ENCODE results near the gene GABRG3. TPM values are rescaled to one million over a fixed set of nuclear protein-coding genes. Genes with fewer than 3 reads are reported as not detected.
"Not testable (repeated sequence)": the region's sequence is repeated elsewhere in the genome, so short reads cannot be mapped to it uniquely, and the experiment has no call there.

The GABRG3 gene
- total RNA-seq, 1 experiment from 2014 or later = not detected

- H3K4me3 ChIP-seq (replicated peaks in 1 of 2; ENCODE audit: low read depth in 1 of 2, low read length in 2 of 2); H3K9me2 ChIP-seq (ENCODE audit: insufficient read depth); H3K36me3 ChIP-seq (ENCODE audit: control insufficient read depth in 1 of 2, insufficient read depth in 2 of 2, low read length in 2 of 2); H2AFZ ChIP-seq (ENCODE audit: low read depth, low read length, poor library complexity, severe bottlenecking); intact Hi-C loops (cut with micrococcal nuclease); ATAC-seq; CTCF ChIA-PET; H3K79me2 ChIP-seq (ENCODE audit: insufficient read depth, low read length); H3K4me1 ChIP-seq (ENCODE audit: control insufficient read depth in 1 of 2, insufficient read depth in 2 of 2, low read length in 2 of 2); H3K9ac ChIP-seq (ENCODE audit: low read length); H3K4me2 ChIP-seq (ENCODE audit: low read length); RAD21 ChIA-PET (ENCODE audit: low non-redundant PET in 1 of 2, low total read pairs in 2 of 2, uncharacterized antibody in 2 of 2, unreplicated experiment in 2 of 2); H4K20me1 ChIP-seq (ENCODE audit: insufficient read depth); BruUV-seq (replicated peaks); POLR2A ChIA-PET; H3K27me3 ChIP-seq (ENCODE audit: insufficient read depth, low read length); H3K27ac ChIP-seq (ENCODE audit: low read depth, low read length); DNase-seq (ENCODE audit: low read depth, low spot score): not testable (repeated sequence)
- H3K9me3 ChIP-seq (ENCODE audit: control insufficient read depth in 1 of 2, insufficient read depth in 1 of 2, low read depth in 1 of 2, low read length in 2 of 2) = peaks cover 4 to 17% of the 10 kb centered on the region in 2 experiments; a peak in 2 of 4 replicates
Observed at GRCh38 chr15:27003003-27003402, 32.0 kb downstream of the GABRG3 start.

DNA sequence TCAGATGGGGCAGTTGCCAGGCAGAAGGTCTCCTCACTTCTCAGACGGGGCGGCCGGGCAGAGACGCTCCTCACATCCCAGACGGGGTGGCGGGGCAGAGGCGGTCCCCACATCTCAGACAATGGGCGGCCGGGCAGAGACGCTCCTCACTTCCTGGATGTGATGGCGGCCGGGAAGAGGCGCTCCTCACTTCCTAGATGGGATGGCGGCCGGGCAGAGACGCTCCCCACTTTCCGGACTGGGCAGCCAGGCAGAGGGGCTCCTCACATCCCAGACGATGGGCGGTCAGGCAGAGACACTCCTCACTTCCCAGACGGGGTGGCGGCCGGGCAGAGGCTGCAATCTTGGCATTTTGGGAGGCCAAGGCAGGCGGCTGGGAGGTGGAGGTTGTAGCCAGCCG, 33.2 kb downstream of the GABRG3 start:
- CTCF ChIA-PET; H3K9ac ChIP-seq (ENCODE audit: low read length); H3K36me3 ChIP-seq (ENCODE audit: control insufficient read depth in 1 of 2, insufficient read depth in 2 of 2, low read length in 2 of 2); H3K27ac ChIP-seq (ENCODE audit: low read depth, low read length); H2AFZ ChIP-seq (ENCODE audit: low read depth, low read length, poor library complexity, severe bottlenecking); intact Hi-C loops (cut with micrococcal nuclease); ATAC-seq; DNase-seq (ENCODE audit: low read depth, low spot score); H3K79me2 ChIP-seq (ENCODE audit: insufficient read depth, low read length); POLR2A ChIA-PET; H3K4me3 ChIP-seq (replicated peaks in 1 of 2; ENCODE audit: low read depth in 1 of 2, low read length in 2 of 2); H3K9me2 ChIP-seq (ENCODE audit: insufficient read depth); H4K20me1 ChIP-seq (ENCODE audit: insufficient read depth); BruUV-seq (replicated peaks); H3K4me2 ChIP-seq (ENCODE audit: low read length); H3K4me1 ChIP-seq (ENCODE audit: control insufficient read depth in 1 of 2, insufficient read depth in 2 of 2, low read length in 2 of 2); H3K27me3 ChIP-seq (ENCODE audit: insufficient read depth, low read length); RAD21 ChIA-PET (ENCODE audit: low non-redundant PET in 1 of 2, low total read pairs in 2 of 2, uncharacterized antibody in 2 of 2, unreplicated experiment in 2 of 2): not testable (repeated sequence)
- peaks cover 0 to 18% of the 10 kb centered on the region in 2 experiments; a peak in 2 of 4 replicates for H3K9me3 ChIP-seq (ENCODE audit: control insufficient read depth in 1 of 2, insufficient read depth in 1 of 2, low read depth in 1 of 2, low read length in 2 of 2)

DNA sequence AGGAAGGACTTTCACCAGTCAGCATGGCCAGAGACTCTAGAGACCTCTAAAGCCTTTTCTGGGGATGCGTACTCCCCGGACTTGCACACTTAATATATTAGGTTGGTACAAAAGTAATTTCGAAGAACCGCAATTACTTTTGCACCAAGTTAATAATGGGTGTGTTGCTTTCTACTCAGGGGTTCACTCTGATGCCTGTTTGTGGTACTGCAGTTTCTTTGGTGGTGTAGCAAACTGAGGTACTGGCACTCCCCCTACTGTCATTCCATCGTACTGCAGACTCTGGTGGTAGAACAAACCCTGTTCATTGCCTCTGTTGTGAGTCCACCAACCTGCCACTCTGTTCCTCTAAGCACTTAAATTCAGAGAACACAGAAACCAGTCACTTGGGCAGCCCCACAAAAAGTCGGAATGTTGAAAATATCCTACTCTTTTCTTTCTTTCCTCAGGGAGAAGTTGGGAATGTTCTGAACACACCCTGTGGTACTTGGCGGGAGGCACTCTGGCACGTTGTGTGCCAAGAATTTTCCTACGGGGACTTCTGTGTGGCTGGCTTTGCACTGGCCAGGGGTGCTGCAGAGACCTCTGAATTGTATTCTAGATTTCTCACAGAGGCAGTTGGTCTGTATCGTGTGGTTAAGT, 46.3 kb downstream of the GABRG3 start:
- Histone ChIP-seq H3K36me3 (ENCODE audit: control insufficient read depth in 1 of 2, insufficient read depth in 2 of 2, low read length in 2 of 2) (no peaks in the 10 kb centered on the region), H3K4me2 (ENCODE audit: low read length) (no peak overlapping the region), H3K4me1 (ENCODE audit: control insufficient read depth in 1 of 2, insufficient read depth in 2 of 2, low read length in 2 of 2) (no peaks in the 10 kb centered on the region), H3K27me3 (ENCODE audit: insufficient read depth, low read length) (no peaks in the 10 kb centered on the region), H3K9me2 (ENCODE audit: insufficient read depth) (no peaks in the 10 kb centered on the region), H4K20me1 (ENCODE audit: insufficient read depth) (no peaks in the 10 kb centered on the region), H3K9ac (ENCODE audit: low read length) (no peak overlapping the region), H3K4me3 (replicated peaks in 1 of 2; ENCODE audit: low read depth in 1 of 2, low read length in 2 of 2) (no peak overlapping the region), H3K79me2 (ENCODE audit: insufficient read depth, low read length) (no peaks in the 10 kb centered on the region), H2AFZ (ENCODE audit: low read depth, low read length, poor library complexity, severe bottlenecking) (no peak overlapping the region), H3K27ac (ENCODE audit: low read depth, low read length) (no peak overlapping the region), H3K9me3 (ENCODE audit: control insufficient read depth in 1 of 2, insufficient read depth in 1 of 2, low read depth in 1 of 2, low read length in 2 of 2) (peaks cover 4 to 23% of the 10 kb centered on the region in 2 experiments; a peak in 2 of 4 replicates)
- ChIA-PET POLR2A (no interaction called here), RAD21 (ENCODE audit: low non-redundant PET in 1 of 2, low total read pairs in 2 of 2, uncharacterized antibody in 2 of 2, unreplicated experiment in 2 of 2) (no interaction called here), CTCF (no interaction called here)
- no peak for DNase-seq (ENCODE audit: low read depth, low spot score)
- no peak; the same call in 1 of the 2 replicates for ATAC-seq
- BruUV-seq (replicated peaks) = no TSS peak
- intact Hi-C loops (cut with micrococcal nuclease) = loop anchor here (5.0 kb wide), 2 partner anchors 125 to 1505 kb away; no protein-coding TSS in a partner anchor
- TF ChIP-seq YY1 (IDR thresholded peaks at IDR 0.05; ENCODE audit: extremely low read depth, insufficient replicate concordance, low read depth, low read length) = no peak
- peak; percentile 14 to 63 (median 63); a peak in 4 of 6 replicates for TF ChIP-seq CTCF (IDR thresholded peaks at IDR 0.05 in 2 of 3, conservative IDR thresholded peaks at IDR 0.05 in 1 of 3; ENCODE audit: borderline replicate concordance in 1 of 3, insufficient read depth in 1 of 3, low read depth in 2 of 3, low read length in 2 of 3)
- TF ChIP-seq RAD21 (IDR thresholded peaks at IDR 0.05; ENCODE audit: low read depth) = 0 out of 2 replicates have a peak, but pooled peaks have one; percentile 13

All from HCT116 (cell line).